ENCODE measurements around the gene ACER2. TPM values are rescaled to one million over a fixed set of nuclear protein-coding genes. Genes with fewer than 3 reads are reported as not detected.

ACER2 gene
- total RNA-seq, 1 donor from 2014 or later: 20.1 TPM

- DNase-seq (ENCODE audit: extremely low read depth, low read depth, low spot score): no peak
Measured at GRCh38 chr9:19451240-19452087, 42.7 kb downstream of the ACER2 start.

- no peak for DNase-seq (ENCODE audit: extremely low read depth, low read depth, low spot score)
Measured at GRCh38 chr9:19456426-19456825, 47.6 kb downstream of the ACER2 start.

GRCh38 chr9:19456996-19457692, 48.3 kb downstream of the ACER2 start:
- peak; percentile 56 for DNase-seq (ENCODE audit: extremely low read depth, low read depth, low spot score)

- DNase-seq (ENCODE audit: extremely low read depth, low read depth, low spot score): no peak
Measured at GRCh38 chr9:19457693-19458009, 48.8 kb downstream of the ACER2 start.

GRCh38 chr9:19460243-19460642, 51.4 kb downstream of the ACER2 start:
- no peak for DNase-seq (ENCODE audit: extremely low read depth, low read depth, low spot score)

- no peak for DNase-seq (ENCODE audit: extremely low read depth, low read depth, low spot score)
Measured at GRCh38 chr9:19461135-19461534, 52.3 kb downstream of the ACER2 start.

GRCh38 chr9:19464061-19464763, 55.4 kb downstream of the ACER2 start:
- DNase-seq (ENCODE audit: extremely low read depth, low read depth, low spot score): no peak

- DNase-seq (ENCODE audit: extremely low read depth, low read depth, low spot score): no peak
Measured at GRCh38 chr9:19464764-19465585, 56.2 kb downstream of the ACER2 start.

GRCh38 chr9:19465586-19466279, 56.9 kb downstream of the ACER2 start:
- DNase-seq (ENCODE audit: extremely low read depth, low read depth, low spot score): no peak

- no peak for DNase-seq (ENCODE audit: extremely low read depth, low read depth, low spot score)
Measured at GRCh38 chr9:19466280-19466639, 57.5 kb downstream of the ACER2 start.

GRCh38 chr9:19469271-19469670, 60.5 kb downstream of the ACER2 start:
- no peak for DNase-seq (ENCODE audit: extremely low read depth, low read depth, low spot score)

- no peak for DNase-seq (ENCODE audit: extremely low read depth, low read depth, low spot score)
Measured at GRCh38 chr9:19470567-19470966, 61.8 kb downstream of the ACER2 start.

GRCh38 chr9:19470981-19471650, 62.3 kb downstream of the ACER2 start:
- DNase-seq (ENCODE audit: extremely low read depth, low read depth, low spot score): no peak

GRCh38 chr9:19471737-19472648, 63.2 kb downstream of the ACER2 start:
- DNase-seq (ENCODE audit: extremely low read depth, low read depth, low spot score): no peak

- DNase-seq (ENCODE audit: extremely low read depth, low read depth, low spot score): no peak
Measured at GRCh38 chr9:19473605-19474004, 64.8 kb downstream of the ACER2 start.

- no peak for DNase-seq (ENCODE audit: extremely low read depth, low read depth, low spot score)
Measured at GRCh38 chr9:19479874-19480273, 71.1 kb downstream of the ACER2 start.

- DNase-seq (ENCODE audit: extremely low read depth, low read depth, low spot score): no peak
Measured at GRCh38 chr9:19480345-19480744, 71.5 kb downstream of the ACER2 start.

- DNase-seq (ENCODE audit: extremely low read depth, low read depth, low spot score): no peak
Measured at GRCh38 chr9:19481121-19481870, 72.5 kb downstream of the ACER2 start.

Data from glomerular endothelial cell (primary cell).